ENCODE measurements around the gene TRIM61.
A peak's percentile ranks its signal among the peaks of the same experiment; 100 is the strongest.
"Not testable (repeated sequence)": the region's sequence is repeated elsewhere in the genome, so short reads cannot be mapped to it uniquely, and the experiment has no call there.

The TRIM61 gene

DNA sequence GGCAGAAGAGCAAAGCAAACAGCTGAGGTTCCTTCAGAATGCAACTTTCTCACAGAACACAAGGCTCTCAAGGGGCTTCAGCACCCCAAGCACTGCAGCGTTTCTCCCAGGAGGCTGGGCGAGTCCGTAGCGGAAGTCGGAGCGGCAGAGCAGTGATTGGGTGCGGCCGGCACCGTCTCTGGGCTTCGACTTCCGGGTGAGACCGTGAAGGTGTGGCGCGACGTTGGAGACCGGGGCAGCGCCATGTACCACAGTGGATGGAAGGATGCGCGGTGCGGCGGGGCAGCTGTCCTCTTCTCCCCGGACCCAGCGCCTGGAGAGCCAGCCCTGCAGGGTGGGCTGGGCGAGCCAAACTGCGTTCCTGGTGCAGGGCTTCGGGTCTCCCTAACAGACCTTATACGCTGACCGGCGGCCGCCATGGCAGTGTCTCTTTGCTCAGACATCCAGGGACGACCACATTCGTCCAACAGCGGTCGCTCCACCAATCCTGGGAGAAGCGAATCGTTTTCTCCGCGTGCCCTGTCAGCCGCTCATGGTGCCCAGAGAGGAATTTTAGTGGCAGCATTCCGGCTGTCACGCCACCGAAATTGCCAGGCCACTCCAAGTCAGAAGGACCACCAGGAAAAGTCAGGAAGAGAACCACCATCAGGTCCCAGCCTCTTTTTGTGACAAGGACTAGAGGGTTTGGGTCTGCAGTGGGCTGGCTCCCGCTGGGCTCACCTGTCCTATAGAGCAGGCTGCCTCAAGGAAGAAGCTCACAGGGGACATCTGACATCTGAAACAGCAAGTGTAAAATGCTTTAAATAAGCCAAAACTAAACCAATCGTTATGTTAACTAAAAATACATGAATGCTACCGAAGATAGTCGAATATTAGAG lies 20.5 kb downstream of the TRIM61 start:
- peak; percentile 88 for DNase-seq

DNA sequence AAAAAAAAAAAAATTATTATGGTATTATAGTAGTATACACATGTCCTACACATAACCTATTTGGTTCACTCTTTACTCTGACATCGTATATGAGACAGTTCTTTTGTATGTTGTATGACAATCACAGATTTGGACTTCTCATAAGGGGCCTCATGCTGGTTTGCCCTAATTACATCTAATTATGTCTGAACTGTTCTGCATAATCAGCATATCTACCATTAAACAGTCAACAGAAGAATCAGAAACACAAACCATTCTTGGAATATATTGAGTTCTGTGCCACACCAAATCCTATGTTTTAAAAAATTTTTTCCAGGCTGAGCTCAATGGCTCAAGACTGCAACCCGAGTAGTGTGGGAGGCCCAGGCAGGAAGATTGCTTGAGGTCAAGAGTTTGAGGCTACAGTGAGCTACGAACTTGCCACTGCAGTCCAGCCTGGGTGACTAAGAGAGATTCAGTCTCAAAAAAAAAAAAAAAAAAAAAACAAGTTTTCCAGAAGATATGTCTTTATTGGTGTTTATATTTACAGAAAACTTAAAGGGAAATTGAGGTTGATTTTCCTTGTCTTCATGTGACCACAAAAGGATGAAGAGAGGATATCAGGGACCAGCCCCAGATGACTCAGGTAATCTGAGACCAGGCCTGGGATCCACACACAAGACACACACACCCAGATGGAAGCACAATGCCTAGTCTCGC lies 22.2 kb downstream of the TRIM61 start:
- no peak for DNase-seq

DNA sequence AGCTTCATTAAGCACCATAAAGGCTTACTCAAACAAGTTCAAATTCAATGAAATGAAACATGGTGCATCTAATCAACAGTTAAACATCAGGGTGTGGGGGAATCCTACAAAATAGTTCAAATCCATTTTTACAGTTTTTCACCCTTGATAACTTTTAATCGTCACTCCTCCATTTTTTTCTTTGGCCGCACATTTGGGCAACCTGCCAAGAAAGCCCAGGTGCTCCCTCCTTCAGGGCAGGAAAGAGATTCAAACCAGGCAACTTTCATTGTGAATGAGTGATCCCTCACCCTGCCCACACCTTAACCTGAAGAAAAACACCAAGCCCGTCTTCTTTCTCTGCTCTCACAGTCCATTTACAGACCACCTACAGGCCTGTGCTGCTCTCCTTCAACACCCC lies 24.9 kb downstream of the TRIM61 start:
- no peak for DNase-seq

DNA sequence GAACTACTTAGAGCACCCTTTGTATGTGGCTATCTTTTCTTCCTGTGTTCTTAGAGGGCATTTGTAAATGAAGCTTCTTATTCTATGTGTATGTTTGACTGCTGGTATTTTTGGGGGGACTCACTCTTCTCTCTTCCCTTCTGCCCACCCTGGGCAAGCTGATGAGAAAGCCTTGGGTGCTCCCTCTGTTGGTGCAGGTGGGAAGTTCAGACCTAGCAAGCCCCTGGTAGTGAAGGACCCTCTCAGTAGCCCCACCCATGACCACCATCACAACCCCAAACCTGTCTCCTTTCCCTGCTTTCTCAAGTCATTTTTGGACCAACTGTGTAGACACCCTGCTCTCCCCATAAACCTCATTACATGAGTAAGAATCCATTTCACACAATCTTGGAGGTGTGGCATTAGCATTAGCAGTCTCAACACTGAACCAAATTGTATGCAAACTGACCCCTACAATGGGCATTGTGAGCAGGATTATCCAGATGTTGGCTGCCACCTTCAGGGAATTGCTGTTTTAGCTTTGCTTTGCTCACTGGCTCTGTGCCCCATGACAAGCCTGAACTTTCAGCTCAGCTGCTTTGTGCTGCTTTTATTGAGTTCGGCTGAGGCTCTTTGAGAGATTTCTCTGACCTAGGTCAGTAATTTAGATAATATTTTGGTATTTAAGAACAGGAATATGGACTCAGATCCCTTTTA lies 27.9 kb downstream of the TRIM61 start:
- DNase-seq, result no peak

DNA sequence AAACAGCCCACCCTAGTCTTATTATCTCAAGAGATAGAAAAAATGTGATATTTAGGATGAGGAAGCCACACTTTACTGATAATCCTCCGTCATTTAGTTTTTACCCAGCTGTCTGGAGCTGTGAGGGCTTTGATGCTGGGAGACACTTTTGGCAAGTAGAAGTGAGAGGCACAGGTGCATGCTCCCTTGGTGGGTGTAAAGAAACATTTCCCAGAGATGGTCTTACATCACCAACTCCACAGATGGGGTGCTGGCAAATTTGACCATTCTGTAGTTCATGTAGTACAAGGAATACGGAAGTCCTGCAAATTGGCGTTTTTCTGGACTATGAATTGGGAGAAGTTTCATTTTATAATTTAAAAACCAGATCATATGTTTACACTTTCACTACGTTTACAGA lies 28.5 kb downstream of the TRIM61 start:
- no peak for DNase-seq

DNA sequence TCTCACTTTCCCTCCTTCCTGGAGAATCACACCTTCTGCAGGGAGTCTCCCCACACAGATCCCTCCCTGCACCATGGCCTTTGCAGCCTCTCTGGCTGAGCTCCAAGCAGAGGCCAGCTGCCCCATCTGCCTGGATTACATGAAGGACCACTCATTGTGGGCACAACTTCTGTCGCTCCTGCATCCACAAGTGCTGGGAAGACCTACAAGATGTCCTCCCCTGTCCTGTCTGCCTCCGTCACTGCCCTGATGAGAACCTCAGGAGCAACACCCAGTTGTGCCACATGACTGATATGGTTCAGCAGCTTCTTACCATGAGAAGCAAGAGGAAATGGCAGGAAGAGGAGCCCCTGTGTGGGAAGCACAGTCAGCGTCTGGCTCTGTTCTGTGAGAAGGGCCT lies 29.5 kb downstream of the TRIM61 start:
- not testable (repeated sequence) for DNase-seq

DNA sequence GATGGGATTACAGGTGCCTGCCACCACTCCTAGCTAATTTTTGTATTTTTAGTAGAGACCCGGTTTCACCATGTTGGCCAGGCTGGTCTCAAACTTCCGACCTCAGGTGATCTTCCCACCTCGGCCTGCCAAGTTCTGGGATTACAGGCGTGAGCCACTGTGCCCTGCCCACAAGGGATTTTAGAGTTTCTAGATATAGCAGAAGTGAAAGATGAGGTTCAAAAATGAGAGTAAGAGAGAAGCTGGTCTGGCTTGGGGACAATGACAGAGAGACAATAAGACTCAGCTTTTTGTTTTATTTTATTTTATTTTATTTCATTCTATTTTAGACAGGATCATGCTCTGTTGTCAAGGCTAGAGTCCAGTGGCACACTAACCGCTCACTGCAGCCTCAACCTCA lies 30.6 kb downstream of the TRIM61 start:
- DNase-seq, result no peak

DNA sequence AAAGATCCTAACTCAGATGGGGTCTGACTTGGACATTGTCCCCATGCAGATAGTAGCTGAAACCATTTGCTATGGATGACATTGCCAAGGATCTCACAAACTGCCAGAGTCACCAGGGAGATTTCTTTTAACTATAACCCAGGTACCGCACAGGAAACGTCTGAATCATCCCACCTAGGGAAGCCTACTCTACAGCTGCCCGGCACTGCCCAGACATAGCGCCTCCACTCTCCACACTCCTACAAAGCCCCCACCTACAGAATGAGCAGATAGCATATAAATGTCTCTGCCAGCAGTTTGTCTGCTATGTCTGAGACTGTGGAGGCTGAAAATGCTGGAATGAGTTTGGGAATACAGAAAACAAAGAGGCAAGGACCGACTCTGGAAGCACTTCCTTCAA lies 32.3 kb downstream of the TRIM61 start:
- no peak for DNase-seq

DNA sequence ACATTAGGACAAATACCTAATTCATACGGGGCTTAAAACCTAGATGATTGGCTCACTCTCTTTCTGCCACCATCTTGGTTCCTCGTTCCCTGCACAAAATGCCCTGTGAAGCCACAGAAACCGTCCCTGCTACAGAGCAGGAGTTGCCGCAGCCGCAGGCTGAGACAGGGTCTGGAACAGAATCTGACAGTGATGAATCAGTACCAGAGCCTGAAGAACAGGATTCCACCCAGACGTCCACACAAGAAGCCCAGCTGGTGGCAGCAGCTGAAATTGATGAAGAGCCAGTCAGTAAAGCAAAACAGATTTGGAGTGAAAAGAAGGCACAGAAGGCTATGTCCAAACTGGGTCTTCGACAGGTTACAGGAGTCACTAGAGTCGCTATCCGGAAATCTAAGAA lies 34.3 kb downstream of the TRIM61 start:
- no peak for DNase-seq

DNA sequence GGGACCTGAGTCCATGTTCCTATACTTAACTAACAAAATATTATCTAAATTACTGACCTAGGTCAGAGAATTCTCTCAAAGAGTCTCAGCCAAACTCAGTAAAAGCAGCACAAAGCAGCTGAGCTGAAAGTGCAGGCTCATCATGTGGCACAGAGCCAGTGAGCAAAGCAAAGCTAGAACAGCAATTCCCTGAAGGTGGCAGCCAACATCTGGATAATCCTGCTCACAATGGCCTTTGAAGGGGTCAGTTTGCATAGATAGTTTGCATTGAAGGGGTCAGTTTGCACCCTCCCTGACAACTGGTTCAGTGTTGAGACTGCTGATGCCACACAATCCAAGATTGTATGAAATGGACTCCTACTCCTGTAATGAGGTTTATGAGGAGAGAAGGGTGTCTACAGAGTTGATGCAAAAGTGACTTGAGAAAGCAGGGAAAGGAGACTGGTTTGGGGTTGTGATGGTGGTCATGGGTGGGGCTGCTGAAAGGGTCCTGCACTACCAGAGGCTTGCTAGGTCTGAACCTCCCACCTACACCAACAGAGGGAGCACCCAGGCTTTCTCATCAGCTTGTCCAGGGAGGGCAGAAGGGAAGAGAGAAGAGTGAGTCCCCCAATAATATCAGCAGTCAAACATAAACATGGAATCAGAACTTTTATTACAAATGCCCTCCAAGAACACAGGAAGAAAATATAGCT lies 39.7 kb downstream of the TRIM61 start:
- DNase-seq, result no peak

DNA sequence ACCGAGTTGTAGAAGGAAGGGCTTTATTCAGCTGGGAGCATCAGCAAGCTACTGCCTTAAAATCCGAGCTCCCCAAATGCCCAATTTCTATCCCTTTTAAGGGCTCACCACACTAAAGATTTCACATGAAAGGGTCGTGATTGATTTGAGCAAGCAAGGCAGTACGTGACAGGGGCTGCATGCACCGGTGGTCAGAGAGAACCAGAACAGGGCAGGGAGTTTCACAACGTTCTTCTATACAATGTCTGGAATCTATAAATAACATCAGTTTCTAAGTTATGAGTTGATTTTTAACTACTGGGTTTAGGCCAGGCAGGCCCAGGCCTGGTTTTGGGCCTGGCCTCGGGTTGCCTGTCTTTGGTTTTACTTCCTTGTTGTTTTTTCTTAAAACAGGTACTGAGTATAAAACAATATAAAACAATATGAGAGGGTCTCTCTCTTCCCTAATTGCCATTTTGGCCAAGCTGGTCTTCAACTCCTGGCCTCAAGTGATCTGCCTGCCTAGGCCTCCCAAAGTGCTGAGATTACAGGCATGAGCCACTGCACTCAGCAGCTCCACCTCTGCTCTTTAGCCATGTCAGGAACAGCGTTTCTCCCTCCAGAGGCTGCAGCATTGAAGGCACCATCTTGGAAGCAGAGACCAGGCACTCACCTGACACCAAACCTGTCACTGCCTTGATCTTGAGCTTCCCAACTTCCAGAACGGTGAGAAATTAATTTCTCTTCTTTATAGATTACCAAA lies 41.4 kb downstream of the TRIM61 start:
- DNase-seq, result not testable (repeated sequence)

DNA sequence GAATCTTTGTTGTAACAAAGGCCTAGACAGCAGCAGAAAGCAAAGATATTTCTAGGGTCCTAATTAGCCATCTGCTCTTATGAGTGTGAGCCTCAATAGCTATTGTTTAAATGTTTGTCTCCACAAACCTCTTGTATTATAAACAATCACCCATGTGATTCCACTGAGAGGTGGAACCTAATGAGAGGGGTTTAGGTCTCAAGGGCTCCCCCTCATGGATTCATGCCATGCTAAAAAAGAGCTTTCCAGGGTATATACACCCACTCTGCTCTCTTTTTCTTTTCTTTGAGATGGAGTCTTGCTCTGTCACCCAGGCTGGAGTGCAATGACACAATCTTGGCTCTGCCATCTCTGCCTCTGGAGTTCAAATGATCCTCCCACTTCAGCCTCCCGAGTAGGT lies 42.1 kb downstream of the TRIM61 start:
- DNase-seq, result no peak

DNA sequence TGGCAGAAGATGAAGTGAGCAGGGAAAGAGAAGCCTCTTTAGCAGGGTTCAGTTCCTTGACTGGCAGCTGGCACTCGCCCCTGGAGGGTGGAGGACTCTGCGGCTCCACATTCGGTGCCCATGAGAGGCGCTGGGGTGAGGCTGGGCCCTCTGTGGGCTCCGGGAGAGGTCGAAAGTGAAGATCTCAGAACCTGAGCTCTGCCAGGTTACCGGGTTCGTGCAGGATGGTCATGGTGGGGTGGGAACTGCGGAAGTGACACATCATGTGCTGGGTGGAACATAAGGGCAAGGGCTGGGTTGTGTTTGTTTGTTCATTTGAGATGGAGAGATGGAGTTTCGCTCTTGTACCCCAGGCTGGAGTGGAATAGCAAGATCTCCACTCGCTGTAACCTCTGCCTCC lies 44.2 kb downstream of the TRIM61 start:
- DNase-seq, result no peak

DNA sequence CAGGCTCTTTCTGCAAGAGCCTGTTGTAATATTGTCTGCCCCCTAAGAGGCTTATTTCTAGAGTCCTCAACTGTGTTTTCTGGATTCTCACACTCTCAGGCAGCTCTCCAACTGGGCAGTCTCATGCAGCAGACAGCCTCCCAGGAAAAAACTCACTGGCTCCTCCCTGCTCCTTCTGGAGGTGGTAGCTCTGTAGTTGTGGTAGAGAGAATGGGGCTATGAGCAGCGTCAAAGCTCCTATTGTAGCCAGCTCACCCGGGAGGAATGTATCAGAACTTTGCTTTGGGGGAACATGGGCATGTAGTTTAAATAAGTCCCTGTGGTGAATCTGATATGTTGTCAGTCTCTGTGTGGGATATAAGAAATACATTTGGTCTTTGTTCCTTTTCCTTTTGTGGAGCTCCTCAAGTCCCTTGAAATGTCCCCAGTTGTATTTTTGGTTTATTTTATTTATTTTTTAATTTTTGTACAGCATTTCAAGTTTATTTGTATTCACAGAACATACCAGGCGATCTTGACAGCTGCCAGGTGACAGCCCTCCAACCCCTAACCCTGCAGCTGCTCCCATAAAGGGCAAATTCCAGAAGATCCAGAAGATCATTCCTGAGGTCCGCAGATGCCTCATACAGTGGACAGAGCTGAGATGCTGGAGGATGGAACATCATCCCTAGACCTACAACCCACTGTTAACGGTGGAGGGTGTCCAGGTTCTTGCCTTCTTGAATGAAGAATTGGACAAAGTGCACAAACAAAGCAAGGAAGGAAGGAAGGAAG lies 45.7 kb downstream of the TRIM61 start:
- no peak for DNase-seq

DNA sequence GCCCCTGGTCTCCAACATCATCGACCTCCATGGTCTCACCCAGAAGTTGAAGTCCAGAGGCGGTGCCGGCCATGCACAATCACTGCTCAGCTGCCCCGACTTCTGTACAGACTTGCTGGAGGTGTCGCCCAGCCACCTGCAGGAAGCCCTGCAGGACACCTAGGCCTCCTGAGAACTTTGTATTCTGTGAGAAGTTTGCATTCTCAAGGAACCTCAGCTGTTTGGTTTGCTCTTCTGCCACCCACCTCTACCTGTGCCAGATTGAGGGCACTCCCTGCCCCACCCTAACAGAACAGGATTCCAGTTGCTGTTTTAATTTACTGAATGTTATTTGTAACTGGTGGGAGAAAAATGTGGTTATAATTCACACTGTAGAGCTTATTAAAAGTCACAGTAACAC lies 46.8 kb downstream of the TRIM61 start:
- DNase-seq, result no peak

DNA sequence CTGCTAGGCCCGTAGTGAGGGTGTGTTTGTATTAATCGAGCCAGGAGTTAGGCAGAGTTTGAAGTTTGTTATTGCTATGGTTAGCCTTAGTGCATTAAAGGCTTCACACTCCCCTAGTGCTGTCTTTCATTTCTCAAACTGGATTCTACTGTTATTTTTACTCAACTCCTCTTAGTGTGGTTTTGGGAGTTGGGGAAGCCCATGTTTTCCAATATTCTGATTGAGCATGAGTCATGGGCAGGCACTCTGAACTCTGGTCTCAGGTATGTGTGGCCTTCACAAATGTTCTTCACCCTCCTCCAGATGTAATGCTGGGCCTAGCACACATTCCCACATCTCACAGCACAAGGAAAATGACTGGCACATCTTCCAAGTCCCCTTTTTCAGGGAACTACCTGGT lies 50.4 kb downstream of the TRIM61 start:
- not testable (repeated sequence) for DNase-seq

DNA sequence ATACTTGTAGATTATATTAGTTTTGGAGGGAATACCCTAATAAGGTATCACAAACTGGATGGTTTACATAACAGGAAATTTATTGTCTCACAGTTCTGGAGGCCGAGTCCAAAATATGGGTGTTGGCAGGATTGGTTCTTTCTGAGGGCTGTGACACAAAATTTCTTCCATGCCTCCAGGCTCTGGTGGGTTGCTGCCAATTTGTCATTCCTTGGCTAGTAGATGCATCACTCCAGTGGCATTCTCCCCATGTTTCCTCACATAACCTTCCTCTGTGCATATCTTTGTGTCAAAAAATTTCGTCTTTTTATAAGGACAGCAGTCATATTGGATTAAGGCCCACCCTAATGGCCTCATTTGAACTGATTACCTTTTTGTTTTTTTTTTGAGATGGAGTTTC lies 51.2 kb downstream of the TRIM61 start:
- no peak for DNase-seq

DNA sequence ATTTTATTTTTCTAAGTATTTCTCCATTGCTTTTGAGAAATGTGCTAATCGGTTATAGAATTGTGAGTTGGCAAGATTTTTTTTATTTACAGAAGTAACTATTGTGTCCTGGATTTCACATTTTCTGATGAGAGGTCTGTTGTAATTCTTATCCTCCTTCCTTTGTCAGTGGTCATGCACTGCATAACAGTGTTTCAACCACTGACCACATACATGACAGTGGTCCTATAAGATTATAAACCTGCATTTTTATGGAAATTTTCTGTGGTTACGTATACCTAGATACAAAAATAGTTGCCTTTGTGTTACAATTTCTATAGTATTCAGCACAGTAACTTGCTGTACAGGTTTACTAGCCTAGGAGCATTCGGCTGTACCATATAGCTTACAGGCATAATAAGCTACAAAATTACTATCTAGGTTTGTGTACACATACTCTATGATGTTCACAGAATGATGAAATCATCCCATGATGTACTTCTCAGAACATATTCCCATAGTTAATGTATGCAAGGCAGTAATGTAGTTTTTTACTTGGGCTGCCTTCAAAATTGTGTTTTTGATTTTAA lies 52.7 kb downstream of the TRIM61 start:
- no peak for DNase-seq

DNA sequence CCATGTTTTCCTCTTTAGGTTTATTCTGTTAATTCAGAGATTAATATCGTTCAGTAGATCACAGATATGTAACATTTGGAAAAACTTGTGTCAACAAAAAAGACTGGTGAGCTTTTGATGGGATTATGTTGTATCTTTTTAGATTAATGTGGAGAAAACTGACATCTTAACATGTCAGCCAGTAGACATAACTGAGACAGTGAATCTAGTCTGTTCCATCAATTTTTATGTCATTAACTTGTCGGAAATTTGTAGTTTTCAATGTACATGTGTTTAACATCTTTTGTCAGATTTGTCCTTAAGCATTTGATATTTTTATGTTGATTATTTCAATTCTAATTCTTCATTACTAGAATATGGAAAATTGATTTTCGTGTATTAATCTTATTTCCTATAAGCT lies 58.5 kb downstream of the TRIM61 start:
- no peak for DNase-seq

All from activated effector memory CD4-positive, alpha-beta T cell treated with anti-CD3 and anti-CD28 coated beads, Interleukin-2, amount 50 U/mL, for 16 hours (primary cell).